ENCODE data around the gene MYO15B.
A peak's percentile ranks its signal among the peaks of the same experiment; 100 is the strongest.

MYO15B gene

DNA sequence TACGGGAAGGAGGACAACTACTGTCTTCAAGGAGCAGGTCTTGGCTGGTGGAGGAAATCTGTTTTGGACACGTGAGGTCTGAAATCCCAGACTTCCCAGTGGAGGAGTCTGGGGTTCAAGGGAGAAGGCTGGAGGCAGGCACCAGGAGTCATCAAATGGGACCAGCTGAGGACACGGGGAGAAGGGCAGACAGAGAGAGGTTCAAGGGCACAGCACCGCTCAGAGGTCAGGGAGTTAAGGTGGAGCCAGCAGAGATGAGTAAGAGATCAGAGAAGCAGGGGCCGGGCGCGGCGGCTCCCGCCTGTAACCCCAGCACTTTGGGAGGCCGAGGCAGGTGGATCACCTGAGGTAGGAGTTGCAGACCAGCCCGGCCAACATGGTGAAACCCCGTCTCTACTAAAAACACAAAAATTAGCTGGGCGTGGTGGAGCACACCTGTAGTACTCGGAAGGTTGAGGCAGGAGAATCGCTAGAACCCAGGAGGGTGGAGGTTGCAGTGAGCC is 35.2 kb downstream of the MYO15B start:
- DNase-seq (ENCODE audit: low spot score) = no peak
- FAIRE-seq = no peak

- no peak for FAIRE-seq
- no peak for DNase-seq (ENCODE audit: low spot score)
These were observed 35.8 kb downstream of the MYO15B start for GRCh38 chr17:75623386-75623785.

- no peak for DNase-seq (ENCODE audit: low spot score)
These were observed 36.4 kb downstream of the MYO15B start for GRCh38 chr17:75624021-75624420.

GRCh38 chr17:75624714-75625345 is 37.2 kb downstream of the MYO15B start:
- FAIRE-seq (no peak), DNase-seq (ENCODE audit: low spot score) (no peak)

More at GRCh38 chr17:75624021-75624420, 36.4 kb downstream of the MYO15B start:
- no peak for FAIRE-seq

DNA sequence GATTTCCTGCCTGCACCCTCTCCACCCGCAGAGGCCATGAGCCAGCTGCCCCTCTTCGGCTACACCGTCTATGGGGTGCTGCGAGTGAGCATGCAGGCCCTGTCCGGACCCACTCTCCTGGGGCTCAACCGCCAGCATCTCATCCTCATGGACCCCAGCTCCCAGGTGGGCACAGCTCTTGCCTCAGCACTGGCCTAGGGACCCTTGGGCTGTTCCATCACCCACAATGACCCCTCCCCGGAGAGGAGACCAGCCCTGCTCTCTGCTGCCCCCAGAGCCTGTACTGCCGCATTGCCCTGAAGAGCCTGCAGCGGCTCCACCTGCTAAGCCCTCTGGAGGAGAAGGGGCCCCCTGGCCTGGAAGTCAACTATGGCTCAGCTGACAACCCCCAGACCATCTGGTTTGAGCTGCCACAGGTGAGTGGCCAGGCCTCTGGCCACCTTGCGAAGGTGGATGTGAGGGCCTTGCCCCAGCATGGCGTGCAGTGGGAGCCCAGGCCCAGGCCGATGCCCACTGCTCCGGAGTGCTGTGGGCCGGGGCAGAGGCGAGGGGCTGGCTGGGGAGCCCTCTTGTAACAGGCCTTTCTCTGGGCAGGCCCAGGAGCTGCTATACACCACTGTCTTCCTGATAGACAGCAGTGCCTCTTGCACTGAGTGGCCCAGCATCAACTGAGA is 38.4 kb downstream of the MYO15B start:
- FAIRE-seq (no peak), DNase-seq (ENCODE audit: low spot score) (no peak)

DNA sequence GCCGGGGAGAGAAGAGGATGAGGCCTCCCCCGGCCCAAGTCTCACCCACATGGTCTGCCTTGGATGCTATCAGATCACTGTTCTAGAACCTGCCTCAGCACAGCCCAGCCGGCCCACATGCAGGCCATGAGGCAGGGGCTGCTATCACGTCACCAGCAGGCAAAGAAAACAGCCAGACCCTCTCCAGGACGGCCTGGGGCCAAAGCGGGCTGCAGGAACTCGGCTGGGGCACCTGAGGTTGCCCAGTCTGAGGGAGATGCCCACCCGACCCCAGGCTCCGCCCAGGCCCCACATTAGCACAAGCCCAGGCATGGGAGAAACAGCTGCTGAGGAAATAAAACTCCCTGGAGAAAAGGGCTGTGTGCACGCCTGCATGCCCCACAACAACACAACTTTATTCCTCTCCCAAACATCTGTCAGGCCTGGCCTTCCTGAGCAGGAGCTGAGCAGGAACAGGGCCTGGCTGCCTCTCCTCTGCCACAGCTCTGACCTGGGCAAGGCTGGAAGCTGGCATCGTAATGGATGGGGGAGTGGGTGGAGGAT is 39.0 kb downstream of the MYO15B start:
- no peak for FAIRE-seq
- DNase-seq (ENCODE audit: low spot score) = no peak

DNA sequence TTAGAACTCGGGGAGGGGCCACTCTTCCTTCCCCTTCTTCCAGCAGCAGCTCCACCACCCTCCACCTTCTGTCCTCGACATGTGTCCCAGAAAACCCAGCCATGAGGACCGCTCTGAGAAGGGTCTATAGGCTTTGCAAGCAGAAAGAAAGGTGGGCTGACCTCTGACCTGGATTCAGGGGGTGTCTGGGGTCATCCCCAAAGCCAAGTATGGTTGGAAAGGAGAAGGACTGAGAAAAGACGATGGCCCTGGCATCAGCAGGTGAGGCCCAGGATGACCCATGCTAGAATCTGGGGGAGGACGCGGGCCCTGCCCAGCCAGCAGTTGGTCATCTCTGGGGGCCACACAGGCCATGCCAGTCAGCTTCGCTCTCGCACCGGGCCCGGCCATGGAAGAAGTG is 39.5 kb downstream of the MYO15B start:
- FAIRE-seq (no peak), DNase-seq (ENCODE audit: low spot score) (no peak)

DNA sequence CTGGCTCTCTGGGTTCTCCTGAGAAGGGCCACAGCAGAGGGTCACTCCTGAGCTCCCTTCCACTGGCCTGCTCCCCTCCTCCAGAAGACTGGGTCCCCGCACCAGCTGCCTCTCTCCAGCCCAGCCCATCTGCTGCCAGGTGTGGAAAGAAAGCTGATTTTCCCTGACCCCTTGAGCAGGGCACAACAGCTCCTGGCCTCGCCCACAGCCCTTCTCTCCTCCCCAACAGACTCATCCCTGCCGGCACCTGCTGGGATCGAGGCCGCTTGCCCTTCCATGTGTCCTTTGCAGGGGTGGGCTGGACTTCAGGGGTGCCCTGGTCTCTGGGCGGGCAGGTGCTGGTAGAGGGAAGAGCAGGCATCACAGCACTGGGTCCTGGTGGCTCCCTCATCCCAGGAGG is 40.8 kb downstream of the MYO15B start:
- DNase-seq (ENCODE audit: low spot score) = no peak
- no peak for FAIRE-seq

DNA sequence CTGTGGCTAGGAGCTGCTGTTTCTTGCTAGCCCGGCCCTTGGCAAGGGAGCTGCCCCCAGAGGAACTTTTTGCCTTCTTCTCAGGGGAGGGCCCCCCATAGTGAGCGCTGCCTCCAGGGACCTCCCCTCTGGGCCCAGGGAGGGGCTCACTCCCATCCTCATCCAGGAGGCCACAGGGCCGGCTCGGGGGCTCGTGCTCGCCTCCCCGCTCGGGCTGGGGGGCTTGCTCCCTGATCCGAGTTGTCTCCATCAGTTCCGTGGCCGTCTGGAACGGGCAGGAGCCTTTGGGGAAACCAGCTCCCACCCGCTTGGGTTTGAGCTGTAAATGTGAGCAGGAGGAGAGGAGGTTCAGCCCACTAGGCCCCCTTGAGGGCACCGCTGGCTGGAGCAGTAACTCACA is 41.6 kb downstream of the MYO15B start:
- FAIRE-seq (no peak), DNase-seq (ENCODE audit: low spot score) (no peak)

GRCh38 chr17:75630071-75630917 is 42.7 kb downstream of the MYO15B start:
- DNase-seq (ENCODE audit: low spot score) (no peak), FAIRE-seq (no peak)

GRCh38 chr17:75631353-75631752 is 43.8 kb downstream of the MYO15B start:
- no peak for FAIRE-seq
- DNase-seq (ENCODE audit: low spot score) = no peak

DNA sequence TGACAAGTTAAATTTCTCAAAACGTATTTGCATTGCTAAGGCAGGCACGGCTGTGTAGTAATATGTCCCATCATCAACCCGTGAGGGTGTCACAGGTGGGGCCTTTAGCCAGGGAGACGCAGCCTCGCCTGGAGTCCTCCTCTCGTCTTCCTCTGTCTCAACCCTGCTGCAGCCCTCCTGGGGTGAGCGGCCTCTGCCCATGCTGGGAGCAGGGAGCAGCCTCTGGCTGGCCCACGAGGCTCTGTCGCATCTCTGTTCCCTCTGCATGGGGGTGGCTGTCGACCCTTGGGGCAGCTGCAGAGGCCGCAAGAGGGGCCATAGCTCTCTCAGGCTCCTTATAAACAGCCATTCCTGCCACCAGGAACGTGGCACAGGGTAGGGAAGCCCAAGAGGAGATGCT is 44.8 kb downstream of the MYO15B start:
- no peak for DNase-seq (ENCODE audit: low spot score)
- no peak for FAIRE-seq

GRCh38 chr17:75632863-75633485 is 45.4 kb downstream of the MYO15B start, which contains the start of gene SMIM5:
Gene SMIM5, plus strand, starts transcription at chr17:75633434. Its CDS starts 6,768 bp downstream, at chr17:75640202.
- DNase-seq (ENCODE audit: low spot score) = peak; percentile 85
- FAIRE-seq = peak; percentile 79

GRCh38 chr17:75633486-75634375 is 46.1 kb downstream of the MYO15B start:
- DNase-seq (ENCODE audit: low spot score) (peak; percentile 85), FAIRE-seq (peak; percentile 56)

GRCh38 chr17:75634376-75634740 is 46.8 kb downstream of the MYO15B start:
- FAIRE-seq (no peak), DNase-seq (ENCODE audit: low spot score) (no peak)

DNA sequence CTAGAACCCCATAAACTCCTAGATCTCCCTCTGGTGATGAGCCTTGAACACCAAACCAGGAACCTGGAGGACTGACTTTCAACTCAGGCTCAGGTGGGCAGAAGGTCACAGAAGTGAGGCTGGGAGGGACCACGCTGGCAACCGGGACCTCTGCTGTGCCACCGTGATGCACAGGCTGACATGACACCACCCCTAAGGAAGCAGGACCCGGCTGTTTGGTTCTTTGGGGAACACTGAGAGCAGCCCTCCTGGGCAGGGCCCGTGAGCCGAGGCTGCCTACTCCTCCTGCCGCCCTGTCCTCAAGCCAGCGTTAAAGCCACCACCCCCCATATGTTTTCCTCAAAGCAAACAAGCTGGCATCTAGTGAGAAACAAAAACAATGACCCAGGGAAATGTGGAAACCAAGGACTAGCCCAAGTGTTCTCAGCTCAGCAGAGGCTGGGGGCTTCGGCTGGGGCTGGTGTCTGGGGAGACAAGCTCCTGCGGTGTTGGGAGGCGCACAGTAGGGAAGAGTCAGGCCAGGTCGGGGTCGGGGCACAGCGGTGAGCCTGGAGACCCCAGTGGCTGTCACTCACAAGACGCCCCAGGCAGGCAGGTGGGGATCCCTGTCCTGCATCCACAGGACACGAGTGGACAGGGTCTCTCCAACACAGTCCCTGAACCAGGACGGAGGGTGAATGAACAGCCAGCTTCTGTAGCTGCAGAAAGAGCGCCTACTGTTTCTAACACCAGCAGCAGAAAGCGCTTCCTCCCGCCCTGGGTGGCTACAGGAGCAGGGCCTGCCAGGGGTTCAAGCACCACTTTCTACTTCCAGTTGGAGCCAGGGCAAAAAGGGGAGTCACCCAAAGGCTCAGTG is 47.4 kb downstream of the MYO15B start:
- DNase-seq (ENCODE audit: low spot score) (no peak), FAIRE-seq (no peak)

DNA sequence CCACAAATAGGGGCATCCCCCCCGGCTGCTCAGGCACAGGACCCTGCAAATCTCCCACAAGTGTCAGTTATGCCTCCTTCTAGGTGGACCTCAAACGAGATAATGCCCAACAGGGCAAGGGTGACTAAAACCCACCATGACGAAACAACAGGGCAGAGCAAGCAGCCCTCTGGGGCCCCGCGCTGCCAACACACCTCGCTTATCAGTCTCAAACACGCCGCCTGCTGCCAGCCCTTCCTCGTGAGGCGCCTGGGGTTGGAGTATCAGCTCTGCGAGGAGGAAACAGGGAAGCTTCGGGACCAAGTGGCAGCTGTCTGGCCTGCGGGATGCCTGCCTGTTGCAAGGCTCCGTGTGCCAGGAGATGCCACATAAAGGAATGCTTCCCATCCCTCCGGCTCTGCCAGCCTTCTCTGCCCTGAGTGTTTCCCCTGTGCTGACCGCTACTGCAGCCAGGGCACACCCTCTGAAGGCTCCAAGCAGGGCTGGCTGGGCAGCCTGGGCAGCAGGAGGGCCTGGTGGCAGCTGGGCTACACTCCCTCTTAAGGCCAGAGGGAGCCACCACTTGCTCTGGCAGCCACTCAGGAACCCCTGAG is 48.1 kb downstream of the MYO15B start:
- DNase-seq (ENCODE audit: low spot score) = no peak
- FAIRE-seq = no peak

- no peak for DNase-seq (ENCODE audit: low spot score)
- FAIRE-seq = no peak
These were observed 49.0 kb downstream of the MYO15B start for GRCh38 chr17:75636381-75637142.

Measured in RCC 7860 (cell line).